EH (cell line): ENCODE data around the gene ALDH2.
"Not testable (repeated sequence)": the region's sequence is repeated elsewhere in the genome, so short reads cannot be mapped to it uniquely, and the experiment has no call there.

Experiments used
- DNase-seq: peaks from one replicate; pipeline ENCODE4 v3.0.0-alpha.2; 2015; ENCODE audit warnings: low read depth

The ALDH2 gene

DNA sequence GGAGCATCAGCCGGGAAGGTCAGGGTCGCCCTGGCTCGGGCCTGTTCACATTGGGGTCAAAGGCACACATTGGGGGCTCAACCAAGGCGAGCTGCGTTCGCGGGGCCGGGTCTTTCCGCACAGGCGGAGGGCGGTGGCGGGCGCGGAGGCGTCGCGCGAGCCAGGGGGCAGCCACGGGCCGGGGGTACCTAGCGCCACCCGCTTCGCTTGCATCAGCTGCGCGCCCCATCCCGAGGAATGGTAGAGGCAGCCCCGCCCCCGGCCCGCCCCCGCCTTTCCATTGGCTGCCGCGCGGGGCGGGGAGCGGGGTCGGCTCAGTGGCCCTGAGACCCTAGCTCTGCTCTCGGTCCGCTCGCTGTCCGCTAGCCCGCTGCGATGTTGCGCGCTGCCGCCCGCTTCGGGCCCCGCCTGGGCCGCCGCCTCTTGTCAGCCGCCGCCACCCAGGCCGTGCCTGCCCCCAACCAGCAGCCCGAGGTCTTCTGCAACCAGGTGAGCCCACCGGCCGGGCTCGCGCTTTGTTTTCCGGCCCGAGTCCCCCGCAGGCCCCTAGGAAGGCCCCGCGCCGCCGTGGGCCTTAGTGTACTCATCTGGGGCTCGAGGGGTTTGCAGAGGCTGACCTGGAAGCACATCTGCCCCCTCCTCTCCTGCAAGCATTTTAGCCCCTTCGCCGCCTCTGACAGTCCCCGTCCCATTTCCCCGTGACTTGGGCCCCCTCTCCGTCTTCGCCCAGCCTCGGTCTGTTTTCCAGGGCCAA, at the start of gene ALDH2:
Gene ALDH2, plus strand, starts transcription at position 326 of the 754 bp plus-strand sequence. Its CDS starts 50 bp downstream, at position 376.
- DNase-seq, result peak; percentile 78

DNA sequence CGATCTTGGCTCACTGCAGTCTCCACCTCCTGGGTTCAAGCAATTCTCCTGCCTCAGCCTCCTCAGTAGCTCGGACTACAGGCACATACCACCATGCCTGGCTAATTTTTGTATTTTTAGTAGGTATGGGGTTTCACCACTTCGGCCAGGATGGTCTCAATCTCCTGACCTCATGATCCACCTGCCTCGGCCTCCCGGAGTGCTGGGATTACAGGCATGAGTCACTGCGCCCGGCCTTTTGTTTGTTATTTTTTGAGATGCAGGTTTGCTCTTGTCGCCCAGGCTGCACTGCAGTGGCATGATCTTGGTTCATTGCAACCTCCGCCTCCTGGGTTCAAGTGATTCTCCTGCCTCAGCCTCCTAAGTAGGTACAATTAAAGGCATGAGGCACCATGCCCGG, 47.4 kb upstream of the ALDH2 start:
- not testable (repeated sequence) for DNase-seq

DNA sequence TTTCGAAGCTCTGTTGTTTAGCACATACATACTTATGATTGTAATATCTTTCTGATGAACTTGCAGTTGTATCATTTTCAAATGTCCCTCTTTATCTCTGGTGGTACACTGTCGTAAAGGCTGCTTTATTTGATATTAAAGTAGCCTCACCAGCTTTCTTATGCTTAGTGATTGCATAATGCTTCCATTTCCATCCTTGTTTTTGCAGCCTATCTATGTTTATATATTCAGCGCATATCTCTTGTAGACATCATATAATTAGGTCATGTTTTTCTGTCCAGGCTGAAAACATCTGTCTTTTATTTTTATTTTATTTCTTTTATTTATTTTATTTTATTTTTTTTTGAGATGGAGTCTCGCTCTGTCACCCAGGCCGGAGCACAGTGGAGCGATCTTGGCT, 46.3 kb upstream of the ALDH2 start:
- no peak for DNase-seq

DNA sequence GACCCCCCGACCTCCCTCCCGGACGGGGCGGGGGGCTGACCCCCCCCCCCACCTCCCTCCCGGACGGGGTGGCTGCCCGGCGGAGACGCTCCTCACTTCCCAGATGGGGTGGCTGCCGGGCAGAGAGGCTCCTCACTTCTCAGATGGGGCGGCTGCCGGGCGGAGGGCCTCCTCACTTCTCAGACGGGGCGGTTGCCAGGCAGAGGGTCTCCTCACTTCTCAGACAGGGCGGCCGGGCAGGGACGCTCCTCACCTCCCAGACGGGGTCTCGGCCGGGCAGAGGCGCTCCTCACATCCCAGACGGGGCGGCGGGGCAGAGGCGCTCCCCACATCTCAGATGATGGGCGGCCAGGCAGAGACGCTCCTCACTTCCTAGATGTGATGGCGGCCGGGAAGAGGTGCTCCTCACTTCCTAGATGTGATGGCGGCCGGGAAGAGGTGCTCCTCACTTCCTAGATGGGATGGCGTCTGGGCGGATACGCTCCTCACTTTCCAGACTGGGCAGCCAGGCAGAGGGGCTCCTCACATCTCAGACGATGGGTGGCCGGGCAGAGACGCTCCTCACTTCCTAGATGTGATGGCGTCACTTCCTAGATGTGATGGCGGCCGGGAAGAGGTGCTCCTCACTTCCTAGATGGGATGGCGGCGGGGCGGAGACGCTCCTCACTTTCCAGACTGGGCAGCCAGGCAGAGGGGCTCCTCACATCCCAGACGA, 42.9 kb upstream of the ALDH2 start:
- DNase-seq, result not testable (repeated sequence)

DNA sequence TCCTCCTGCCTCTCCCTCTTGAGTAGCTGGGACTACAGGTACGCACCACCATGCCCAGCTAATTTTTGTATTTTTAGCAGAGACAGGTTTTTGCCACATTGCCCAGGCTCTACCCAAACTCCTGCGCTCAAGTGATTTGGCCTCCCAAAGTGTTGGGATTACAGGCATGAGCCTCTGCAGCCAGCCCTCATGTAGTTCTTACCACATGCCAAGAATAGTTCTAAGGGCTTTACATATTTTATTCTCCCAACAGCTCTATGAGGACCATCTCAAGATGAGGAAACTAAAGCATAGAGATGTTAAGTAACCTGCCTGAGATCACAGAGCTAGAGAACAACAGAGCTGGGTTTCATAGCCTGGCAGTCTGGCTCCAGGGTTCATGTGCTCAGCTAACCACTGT, 37.9 kb upstream of the ALDH2 start:
- DNase-seq, result no peak

DNA sequence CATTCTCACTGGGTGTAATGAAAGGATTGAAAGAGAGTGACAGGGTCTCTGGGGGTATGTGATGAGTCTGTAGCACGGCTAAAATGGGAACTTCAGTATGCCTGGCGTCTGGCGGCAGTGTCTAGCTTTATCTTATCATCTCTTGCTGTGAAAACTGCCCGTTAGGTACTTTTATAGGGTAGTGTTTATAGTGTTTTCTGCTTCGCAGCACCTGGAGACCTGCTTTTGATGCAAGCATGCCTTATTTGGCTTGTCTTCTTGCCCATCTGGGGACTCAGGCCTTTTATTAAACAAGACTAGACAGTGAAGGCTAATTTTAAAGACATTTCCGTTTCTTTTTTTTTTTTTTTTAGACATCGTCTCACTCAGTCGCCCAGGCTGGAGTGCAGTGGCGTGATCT, 36.3 kb upstream of the ALDH2 start:
- DNase-seq, result no peak

DNA sequence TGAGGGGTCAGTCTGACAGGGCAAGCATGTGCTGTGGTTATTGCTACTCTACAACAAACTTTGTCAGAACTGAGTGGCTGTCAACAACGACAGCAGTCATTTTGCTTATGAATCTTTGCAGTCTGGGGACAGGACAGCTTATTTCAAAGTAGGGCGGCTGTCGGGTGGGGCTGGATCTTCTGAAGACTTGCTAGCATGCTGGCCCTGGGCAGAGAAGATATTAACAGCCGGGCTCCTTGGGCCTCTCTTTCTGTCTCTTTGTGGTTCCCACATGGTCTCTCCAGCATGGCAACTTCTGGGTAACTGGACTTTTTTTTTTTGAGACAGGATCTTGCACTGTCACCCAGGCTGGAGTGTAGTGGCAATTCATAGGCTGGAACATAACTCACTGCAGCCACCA, 33.9 kb upstream of the ALDH2 start:
- no peak for DNase-seq

DNA sequence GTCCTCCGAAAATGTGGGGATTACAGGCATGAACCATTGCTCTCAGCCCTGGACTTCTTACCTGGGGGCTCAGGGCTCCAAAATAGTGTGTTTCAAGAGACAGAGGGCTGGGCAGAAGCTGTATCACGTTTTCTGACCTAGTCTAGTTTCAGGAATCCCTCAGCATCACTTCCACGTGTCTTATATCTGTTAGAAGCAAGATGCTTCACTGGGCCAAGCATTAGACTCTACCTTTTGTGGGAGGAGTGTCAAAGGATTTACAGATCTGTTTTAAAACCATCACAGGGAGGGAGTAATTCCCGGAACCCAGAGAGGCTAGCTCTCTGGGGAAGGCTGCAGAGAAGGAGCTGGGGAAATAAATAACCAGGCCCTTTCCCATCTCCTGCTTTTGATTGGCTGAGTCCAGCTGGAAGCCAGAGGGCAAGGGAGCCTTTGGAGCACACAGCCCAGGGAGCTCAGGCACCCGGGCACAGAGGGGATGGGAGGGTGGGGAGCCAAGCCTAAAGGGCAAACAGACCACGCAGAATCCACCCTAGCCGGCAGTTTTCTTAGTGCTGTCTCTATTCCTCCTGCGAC, 33.3 kb upstream of the ALDH2 start:
- DNase-seq, result no peak

DNA sequence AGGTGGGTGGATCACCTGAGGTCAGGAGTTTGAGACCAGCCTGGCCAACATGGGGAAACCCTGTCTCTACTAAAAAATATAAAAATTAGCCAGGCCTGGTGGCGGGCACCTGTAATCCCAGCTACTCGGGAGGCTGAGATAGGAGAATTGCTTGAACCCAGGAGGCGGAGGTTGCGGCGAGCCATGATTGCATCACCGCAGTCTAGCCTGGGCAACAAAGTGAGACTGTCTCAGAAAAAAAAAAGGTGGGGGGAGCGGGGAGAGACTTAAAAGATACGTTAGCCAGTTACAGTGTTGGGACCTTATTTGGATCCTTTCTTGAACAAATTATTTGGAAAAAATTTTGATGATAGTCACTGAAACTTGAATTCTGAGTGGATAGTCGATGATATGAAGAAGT, 27.2 kb upstream of the ALDH2 start:
- not testable (repeated sequence) for DNase-seq

DNA sequence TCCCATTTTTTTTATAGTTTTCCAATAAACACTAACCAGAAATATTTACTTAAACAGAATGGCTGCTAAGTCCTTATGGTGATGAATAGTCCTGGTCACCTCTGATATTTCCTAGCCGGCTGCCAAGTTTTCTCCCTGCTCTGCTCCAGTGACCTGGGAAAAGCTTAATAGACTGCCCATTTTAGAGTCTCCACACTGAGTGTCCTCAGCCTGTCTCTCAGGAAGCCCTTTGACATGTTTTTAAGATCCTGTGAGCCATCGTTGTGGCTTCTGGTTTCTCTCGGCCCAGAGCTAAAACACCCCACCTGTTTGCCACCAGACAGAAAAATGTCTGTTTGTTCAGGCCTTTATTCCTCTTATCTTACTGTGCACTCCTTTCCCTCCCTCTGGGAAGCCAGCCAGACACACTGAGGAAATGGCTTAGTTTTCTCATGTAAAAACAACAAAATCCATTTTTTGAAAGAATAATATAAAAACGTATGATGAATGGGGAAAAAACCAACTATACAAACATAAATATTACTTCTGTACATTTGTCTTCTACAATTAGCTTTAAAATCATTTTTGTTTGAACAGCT, 25.4 kb upstream of the ALDH2 start:
- no peak for DNase-seq

DNA sequence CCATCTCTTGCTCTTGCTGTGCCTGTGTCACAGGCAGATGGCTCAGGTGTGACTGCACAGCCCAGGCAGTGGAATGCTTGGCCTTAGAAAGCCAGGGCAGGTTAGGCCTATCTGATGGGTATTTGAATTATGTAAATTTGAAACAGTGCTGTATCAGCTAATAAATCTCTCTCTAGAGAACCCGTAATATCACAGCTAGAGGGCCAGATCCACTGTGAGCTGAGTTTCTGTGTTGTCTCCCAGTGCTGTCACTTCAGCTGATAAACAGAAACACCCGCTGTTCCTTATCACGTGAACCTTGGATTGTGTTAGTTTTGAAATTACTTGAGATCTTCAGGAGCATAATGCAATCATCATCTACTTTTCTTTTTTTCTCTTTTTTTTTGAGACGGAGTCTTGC, 21.5 kb upstream of the ALDH2 start:
- no peak for DNase-seq

DNA sequence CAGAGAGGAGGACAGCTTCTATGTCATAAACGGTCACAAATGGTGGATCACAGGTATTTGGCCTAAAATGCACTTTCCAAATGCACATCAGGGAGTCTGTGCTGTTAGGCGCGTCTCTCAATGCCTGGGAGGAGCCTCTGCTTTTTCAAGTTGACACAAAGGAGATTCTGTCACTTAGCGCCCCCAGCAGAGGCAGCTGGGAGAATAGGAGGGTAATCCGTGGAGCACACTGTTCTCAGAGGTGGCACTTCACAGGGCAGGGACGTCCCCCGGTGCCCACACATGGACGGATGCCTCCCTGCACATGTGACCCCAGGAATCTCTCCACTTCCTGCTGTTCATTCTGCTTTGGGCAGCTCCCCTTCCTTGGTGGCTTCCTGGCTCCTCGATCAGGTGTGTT, 19.4 kb upstream of the ALDH2 start:
- DNase-seq, result no peak

DNA sequence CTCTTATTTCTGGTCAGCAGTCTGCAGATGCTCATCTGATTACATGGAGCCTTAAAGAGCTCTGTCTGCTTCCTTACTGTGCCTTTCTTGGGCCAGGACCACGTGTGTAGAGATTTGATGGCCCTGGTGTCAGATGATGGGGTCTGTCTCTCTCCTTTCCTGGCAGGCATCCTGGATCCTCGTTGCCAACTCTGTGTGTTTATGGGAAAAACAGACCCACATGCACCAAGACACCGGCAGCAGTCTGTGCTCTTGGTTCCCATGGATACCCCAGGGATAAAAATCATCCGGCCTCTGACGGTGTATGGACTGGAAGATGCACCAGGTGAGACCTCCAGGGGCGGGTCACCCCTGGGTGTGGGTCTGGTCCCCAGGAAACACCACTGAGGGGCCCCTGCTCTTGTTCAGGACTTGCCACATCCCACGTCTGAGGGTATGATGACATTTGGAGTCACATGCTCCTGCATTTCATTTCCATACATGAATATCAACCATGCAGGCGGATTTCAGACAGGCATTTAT, 18.5 kb upstream of the ALDH2 start:
- no peak for DNase-seq

DNA sequence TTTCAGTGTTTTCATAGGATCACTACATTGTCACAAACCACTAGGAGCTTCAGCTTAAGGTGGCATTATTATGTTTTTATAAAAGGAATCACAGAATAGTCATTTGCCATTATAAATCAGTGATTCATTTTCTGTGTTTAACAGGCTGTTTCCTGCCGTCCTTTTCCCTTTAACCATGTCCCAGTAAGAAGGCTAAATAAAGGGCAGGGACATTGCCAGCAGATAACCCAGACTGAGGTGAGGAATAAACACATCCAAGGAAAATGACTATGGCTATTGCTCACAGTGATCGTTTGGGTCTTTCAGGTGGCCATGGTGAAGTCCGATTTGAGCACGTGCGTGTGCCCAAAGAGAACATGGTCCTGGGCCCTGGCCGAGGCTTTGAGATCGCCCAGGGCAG, 17.9 kb upstream of the ALDH2 start:
- DNase-seq, result no peak

DNA sequence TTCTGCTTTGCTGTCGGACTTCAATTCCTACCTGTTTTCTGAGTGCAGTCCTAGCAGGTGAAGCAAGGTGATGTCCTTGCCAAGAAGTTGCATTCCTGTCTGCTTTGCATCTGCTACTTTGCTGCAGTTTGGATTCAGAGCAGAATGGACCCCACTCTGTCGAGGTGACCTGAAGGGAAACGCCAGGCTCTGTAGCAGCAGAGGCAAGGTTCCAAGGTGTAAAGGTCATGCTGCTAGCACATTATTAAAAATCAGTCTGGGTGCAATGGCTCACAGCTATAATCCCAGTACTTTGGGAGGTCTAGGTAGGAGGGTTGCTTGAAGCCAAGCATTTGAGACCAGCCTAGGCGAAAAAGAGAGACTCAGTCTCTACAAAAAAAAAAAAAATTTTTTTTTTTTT, 17.3 kb upstream of the ALDH2 start:
- no peak for DNase-seq

DNA sequence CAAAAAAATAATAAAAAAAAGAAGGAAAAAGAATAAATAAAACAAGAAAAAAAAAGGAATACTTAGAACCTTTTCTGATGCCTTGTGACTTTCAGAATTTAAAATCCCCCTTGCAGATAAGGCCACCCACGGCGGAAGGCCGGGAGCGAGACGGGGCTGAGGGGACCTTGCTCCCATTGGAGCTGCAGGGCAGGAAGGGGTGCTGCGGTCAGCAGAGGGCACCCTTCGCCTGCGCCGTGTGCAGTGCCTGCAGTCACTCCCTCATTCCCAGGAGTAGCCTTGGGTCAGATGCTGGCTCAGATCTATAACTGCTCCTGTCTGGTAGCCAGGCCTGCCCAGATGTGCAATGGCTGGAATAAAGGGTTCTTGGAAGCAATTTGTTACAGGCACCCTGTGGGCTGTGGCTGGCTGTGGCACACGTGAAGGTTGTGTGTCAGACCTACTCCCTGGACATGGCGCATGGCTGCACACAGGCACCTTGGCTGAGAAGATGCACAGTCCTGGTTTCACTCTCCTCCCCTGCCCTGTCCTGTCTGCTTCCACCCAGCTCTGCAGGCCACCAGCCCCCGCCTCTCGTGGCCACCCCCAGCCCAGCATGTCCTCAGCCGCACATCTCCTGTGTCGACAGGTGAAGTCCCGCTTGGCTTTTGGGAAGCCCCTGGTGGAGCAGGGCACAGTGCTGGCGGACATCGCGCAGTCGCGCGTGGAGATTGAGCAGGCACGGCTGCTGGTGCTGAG, 13.4 kb upstream of the ALDH2 start:
- peak; percentile 62 for DNase-seq

DNA sequence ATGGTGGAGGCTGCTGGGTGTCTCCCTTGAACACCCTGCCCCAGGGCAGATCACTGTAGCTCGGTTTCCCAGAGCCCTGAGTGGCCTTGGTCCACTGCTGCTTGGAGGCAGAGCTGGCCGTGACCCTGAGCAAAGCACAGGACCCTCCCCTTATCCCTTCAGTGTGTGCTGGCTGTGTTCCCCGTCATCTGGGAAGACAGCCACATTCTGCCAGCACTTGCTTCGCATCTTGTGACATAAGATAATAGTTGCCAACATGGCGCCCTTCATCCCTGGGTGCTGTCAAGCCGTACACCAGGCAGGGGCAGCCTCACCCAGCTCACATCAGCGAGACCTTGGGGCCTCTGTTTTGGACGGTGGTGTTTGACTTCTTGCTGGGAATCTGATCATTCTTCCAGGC, 12.1 kb upstream of the ALDH2 start:
- DNase-seq, result no peak

DNA sequence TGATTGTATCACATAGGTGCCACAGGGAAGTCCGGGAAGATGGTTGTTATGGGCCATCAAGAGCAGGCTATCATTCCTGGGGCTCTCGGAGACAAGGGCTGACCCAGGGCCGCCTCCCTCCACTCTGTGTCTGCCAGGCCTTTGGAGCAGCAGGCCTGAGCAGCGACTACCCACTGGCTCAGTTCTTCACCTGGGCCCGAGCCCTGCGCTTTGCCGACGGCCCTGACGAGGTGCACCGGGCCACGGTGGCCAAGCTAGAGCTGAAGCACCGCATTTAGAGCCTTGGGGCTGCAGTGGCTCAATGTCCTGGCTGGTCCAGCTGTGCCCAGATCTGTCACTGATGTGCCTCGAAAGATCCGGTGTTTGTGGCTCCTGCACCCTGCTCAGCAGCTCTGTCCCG, 10.5 kb upstream of the ALDH2 start:
- no peak for DNase-seq

DNA sequence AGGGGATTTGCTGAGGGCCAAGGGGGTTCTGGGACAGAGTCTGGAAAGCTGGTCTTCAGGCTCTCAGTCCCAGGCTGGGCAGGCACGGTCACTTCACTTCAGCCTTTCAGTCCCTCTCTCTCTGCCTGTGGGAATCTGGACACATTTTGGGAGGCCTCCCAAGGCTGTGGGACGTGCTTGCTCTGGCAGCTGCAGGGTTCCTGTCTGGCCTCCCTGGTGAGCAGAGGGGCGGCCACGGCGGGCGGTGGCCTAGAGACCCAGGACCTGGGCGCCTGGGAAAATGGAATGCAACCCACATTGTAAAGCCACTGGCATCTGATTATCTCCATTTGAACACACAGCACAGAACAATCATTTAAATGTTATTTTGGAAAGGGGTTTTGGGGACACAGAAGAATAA, 10.1 kb upstream of the ALDH2 start:
- no peak for DNase-seq

DNA sequence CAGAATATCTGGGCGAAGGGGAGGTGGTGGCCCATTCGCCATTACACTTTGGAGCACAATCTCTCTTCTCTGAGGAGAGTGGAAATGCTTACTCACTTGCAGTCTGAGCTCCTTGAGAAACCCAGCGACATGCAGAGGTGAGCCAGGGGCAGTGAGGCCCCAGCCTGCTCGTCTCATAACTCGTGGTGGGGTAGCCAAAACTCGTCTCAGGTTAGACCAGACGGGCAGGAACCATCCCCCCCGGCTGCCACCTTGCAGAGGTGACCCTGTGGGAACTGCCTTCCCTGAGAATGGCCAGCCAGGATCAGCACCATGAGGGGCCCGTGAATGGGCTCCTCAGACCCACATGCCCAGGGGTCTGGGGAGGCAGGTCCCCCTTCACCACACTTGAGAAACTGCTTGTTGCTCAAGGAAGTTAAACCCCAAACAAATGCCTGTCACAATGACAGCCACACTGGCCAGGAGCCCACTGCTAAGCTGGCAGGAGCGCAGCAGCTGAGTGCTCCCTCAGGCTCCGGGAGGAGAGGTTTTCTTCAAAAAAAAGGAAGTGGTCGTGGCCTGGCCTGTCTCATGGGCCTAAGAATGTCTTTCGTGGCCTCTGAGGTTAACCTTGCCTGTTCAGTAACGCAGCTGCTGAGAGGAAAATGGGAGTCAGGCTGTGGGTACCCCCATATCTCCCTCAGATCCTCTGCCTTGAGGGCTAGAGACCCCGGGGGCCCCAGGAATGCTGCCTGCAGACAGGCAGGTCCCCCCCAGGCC, 9.2 kb upstream of the ALDH2 start:
- DNase-seq, result peak; percentile 71

DNA sequence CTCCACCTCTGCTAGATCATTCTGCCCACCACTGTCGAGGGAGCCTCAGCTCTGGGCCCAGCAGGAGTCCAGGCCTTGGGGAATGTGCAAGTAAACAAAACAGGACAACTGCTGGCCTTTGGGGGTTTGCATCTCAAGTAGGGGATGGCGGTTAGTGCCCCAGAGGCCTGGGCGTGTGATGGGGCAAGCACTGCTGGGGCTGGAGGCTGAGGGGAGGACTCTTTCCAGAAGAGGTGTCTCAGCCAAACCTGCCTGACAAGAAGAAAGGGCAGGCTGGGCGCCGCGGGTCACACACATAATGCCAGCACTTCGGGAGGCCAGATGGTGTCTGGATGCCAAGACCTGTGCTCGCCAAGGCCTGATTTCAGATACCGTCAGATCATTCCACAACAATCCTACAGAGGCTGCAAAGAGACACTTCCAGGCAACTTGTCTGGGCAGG, 8.6 kb upstream of the ALDH2 start:
- no peak for DNase-seq
